ENCODE measurements around the gene PGBD5.

The PGBD5 gene

DNA sequence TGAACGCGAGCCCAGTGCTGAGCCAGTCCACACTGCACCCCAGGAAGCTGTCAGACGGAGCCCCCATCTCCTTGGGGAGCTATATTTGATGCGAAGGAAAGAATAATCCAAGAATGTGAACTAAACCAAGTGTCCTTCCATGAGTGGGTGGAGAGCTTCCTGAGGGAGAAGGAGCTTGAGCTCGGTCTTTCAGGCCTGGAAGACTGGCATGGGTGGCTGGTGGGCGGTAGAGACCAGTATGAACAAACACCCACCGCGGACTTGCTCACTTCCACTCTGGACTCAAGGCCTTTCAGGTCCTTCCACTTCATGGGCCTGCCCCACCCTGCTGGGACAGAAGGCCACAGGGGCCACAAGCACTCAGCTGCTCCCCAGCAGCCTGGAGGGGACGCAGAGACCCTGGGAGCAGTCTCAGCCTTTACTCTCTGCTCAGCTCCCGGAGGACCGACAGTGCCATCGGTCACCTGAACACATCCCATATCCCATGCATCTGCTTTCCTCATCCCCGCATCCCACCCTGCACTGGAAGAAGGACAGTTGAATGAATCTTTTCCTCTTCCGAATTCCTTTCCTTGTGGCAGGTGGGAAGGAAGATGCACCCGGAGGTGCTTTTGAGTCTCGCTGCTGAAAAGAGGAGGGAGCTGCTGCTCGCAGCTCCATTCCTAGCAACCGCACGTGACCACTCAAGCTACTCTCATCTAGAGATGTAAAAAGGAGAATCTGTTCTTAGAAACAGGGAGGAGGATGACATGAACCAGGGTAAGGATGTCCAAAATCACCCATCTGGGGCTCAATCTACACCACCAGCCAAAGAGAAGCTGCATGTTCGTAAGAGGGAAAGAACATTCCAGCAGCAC, 92.3 kb downstream of the PGBD5 start:
- H3K4me3 ChIP-seq (ENCODE audit: low read depth in 1 of 5, low read length in 5 of 5): no peak overlapping the region
- H3K36me3 ChIP-seq (ENCODE audit: control insufficient read depth in 5 of 5, insufficient read depth in 5 of 5, low read length in 5 of 5): no peaks in the 10 kb centered on the region
- peak overlapping the region in 1 of 5 donors; percentile 13 for H3K9ac ChIP-seq (ENCODE audit: low read length in 5 of 5)
- H3K4me1 ChIP-seq (ENCODE audit: control insufficient read depth in 5 of 5, insufficient read depth in 5 of 5, low read length in 5 of 5): peaks cover 0 to 2% (median 0%) of the 10 kb centered on the region in 5 donors
- no peaks in the 10 kb centered on the region for H3K9me3 ChIP-seq (ENCODE audit: control insufficient read depth in 5 of 5, low read length in 5 of 5)
- H3K27ac ChIP-seq (ENCODE audit: low read depth, low read length): no peak overlapping the region
- H3K27me3 ChIP-seq (ENCODE audit: control insufficient read depth in 5 of 5, insufficient read depth in 4 of 5, low read length in 5 of 5): peaks cover 0 to 6% (median 0%) of the 10 kb centered on the region in 5 donors

DNA sequence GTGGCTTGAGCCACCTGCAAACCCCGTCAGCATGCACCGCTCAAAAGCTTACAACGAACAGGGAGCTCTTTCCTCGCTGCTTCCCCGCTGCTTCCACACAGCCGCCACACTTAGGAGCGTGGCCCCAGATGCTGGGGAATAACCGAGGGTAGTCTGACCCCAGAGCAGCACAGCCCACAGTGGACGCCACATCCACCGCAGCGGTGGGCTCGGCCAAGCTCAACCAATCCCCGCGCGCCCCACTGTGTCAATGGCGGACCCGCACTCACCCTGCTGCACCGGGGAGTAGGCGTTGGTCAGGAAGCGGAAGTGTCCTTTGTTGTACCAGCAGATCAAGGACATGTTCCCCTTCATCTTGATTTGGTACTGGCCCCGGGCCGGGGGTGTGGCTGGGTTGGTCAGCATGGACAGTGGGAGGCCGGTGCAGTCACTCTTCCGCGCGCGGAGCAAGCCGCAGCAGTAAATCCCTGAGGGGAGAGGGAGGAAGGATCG, 93.5 kb downstream of the PGBD5 start:
- Histone ChIP-seq H3K9me3 (ENCODE audit: control insufficient read depth in 5 of 5, low read length in 5 of 5) (no peaks in the 10 kb centered on the region), H3K4me1 (ENCODE audit: control insufficient read depth in 5 of 5, insufficient read depth in 5 of 5, low read length in 5 of 5) (peaks cover 0 to 2% (median 2%) of the 10 kb centered on the region in 5 donors), H3K27ac (ENCODE audit: low read depth, low read length) (no peak overlapping the region), H3K4me3 (ENCODE audit: low read depth in 1 of 5, low read length in 5 of 5) (peak overlapping the region in 1 of 5 donors; percentile 4), H3K36me3 (ENCODE audit: control insufficient read depth in 5 of 5, insufficient read depth in 5 of 5, low read length in 5 of 5) (no peaks in the 10 kb centered on the region), H3K27me3 (ENCODE audit: control insufficient read depth in 5 of 5, insufficient read depth in 4 of 5, low read length in 5 of 5) (peaks cover 0 to 6% (median 0%) of the 10 kb centered on the region in 5 donors), H3K9ac (ENCODE audit: low read length in 5 of 5) (no peak overlapping the region)

DNA sequence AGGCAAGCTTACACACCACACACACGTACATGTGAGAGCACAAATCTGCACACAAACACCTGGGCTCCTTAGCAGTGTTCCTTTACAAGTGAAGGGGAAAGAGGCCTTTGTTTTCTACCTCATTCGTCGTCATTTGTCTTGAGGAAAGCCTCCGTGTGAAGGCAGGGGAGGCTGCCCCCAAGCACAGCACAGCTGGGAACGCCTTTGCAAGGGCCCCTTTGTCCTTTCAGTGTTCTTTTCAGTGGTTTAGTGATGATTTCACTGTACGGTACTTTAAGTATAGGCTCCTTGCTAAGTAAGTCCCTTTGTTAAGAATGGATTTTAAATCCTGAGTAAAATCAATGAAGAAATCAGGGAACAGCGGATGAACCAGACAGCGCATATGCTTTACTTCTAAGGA, 94.1 kb downstream of the PGBD5 start:
- peaks cover 0 to 8% (median 6%) of the 10 kb centered on the region in 5 donors for H3K4me1 ChIP-seq (ENCODE audit: control insufficient read depth in 5 of 5, insufficient read depth in 5 of 5, low read length in 5 of 5)
- H3K36me3 ChIP-seq (ENCODE audit: control insufficient read depth in 5 of 5, insufficient read depth in 5 of 5, low read length in 5 of 5): no peaks in the 10 kb centered on the region
- no peak overlapping the region for H3K27ac ChIP-seq (ENCODE audit: low read depth, low read length)
- no peaks in the 10 kb centered on the region for H3K9me3 ChIP-seq (ENCODE audit: control insufficient read depth in 5 of 5, low read length in 5 of 5)
- no peak overlapping the region for H3K9ac ChIP-seq (ENCODE audit: low read length in 5 of 5)
- peaks cover 0 to 6% (median 0%) of the 10 kb centered on the region in 5 donors for H3K27me3 ChIP-seq (ENCODE audit: control insufficient read depth in 5 of 5, insufficient read depth in 4 of 5, low read length in 5 of 5)
- no peak overlapping the region for H3K4me3 ChIP-seq (ENCODE audit: low read depth in 1 of 5, low read length in 5 of 5)

- no peak overlapping the region for H3K27ac ChIP-seq (ENCODE audit: low read depth, low read length)
- H3K9me3 ChIP-seq (ENCODE audit: control insufficient read depth in 5 of 5, low read length in 5 of 5): no peaks in the 10 kb centered on the region
- peaks cover 0 to 14% (median 12%) of the 10 kb centered on the region in 5 donors for H3K4me1 ChIP-seq (ENCODE audit: control insufficient read depth in 5 of 5, insufficient read depth in 5 of 5, low read length in 5 of 5)
- no peak overlapping the region for H3K4me3 ChIP-seq (ENCODE audit: low read depth in 1 of 5, low read length in 5 of 5)
- H3K9ac ChIP-seq (ENCODE audit: low read length in 5 of 5): no peak overlapping the region
- peaks cover 0 to 6% (median 0%) of the 10 kb centered on the region in 5 donors for H3K27me3 ChIP-seq (ENCODE audit: control insufficient read depth in 5 of 5, insufficient read depth in 4 of 5, low read length in 5 of 5)
- no peaks in the 10 kb centered on the region for H3K36me3 ChIP-seq (ENCODE audit: control insufficient read depth in 5 of 5, insufficient read depth in 5 of 5, low read length in 5 of 5)
Observed at GRCh38 chr1:230330157-230330556, 96.0 kb downstream of the PGBD5 start.

DNA sequence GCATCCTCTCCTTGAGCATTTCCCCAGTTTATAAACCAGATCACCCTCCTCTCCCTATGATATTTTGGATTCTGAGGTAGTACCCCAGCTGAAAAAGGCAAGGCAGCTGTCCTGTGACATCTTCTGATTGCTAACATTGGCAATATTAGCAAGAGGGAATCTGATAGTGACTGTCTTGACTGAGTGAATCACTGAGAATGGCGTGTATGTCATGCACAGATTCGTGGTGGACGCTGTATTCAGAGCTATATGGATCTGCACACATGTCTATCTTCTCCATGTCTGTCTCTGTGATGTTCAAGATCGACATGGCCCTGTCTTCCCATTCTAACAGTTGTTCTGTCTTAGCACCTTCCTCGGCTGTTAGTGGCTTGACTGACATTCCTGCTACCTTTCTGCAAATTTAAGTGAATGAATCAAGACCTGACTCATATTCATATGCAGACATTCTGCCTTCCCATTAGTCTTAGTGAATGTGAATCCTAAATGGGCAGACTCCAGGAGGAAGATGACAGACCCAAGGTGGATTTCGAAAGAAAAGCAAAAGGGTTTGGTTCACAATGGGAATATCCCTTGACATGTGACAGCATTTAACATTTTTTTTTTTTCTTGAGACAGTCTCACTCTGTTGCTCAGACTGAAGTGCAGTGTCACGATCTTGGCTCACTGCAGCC, 97.7 kb downstream of the PGBD5 start:
- Histone ChIP-seq H3K9me3 (ENCODE audit: control insufficient read depth in 5 of 5, low read length in 5 of 5) (no peaks in the 10 kb centered on the region), H3K9ac (ENCODE audit: low read length in 5 of 5) (no peak overlapping the region), H3K27ac (ENCODE audit: low read depth, low read length) (no peak overlapping the region)

GRCh38 chr1:230327892-230328284, 98.2 kb downstream of the PGBD5 start:
- no peak overlapping the region for H3K27ac ChIP-seq (ENCODE audit: low read depth, low read length)
- no peaks in the 10 kb centered on the region for H3K36me3 ChIP-seq (ENCODE audit: control insufficient read depth in 5 of 5, insufficient read depth in 5 of 5, low read length in 5 of 5)
- no peak overlapping the region for H3K4me3 ChIP-seq (ENCODE audit: low read depth in 1 of 5, low read length in 5 of 5)
- H3K9me3 ChIP-seq (ENCODE audit: control insufficient read depth in 5 of 5, low read length in 5 of 5): no peaks in the 10 kb centered on the region
- peaks cover 0 to under 1% (median 0%) of the 10 kb centered on the region in 5 donors for H3K27me3 ChIP-seq (ENCODE audit: control insufficient read depth in 5 of 5, insufficient read depth in 4 of 5, low read length in 5 of 5)
- H3K9ac ChIP-seq (ENCODE audit: low read length in 5 of 5): no peak overlapping the region
- peaks cover 0 to 14% (median 12%) of the 10 kb centered on the region in 5 donors for H3K4me1 ChIP-seq (ENCODE audit: control insufficient read depth in 5 of 5, insufficient read depth in 5 of 5, low read length in 5 of 5)

More for the DNA sequence above, 97.7 kb downstream of the PGBD5 start:
- H3K27me3 ChIP-seq (ENCODE audit: control insufficient read depth in 5 of 5, insufficient read depth in 4 of 5, low read length in 5 of 5): peaks cover 0 to 6% (median 0%) of the 10 kb centered on the region in 5 donors
- peaks cover 0 to 14% (median 12%) of the 10 kb centered on the region in 5 donors for H3K4me1 ChIP-seq (ENCODE audit: control insufficient read depth in 5 of 5, insufficient read depth in 5 of 5, low read length in 5 of 5)
- no peaks in the 10 kb centered on the region for H3K36me3 ChIP-seq (ENCODE audit: control insufficient read depth in 5 of 5, insufficient read depth in 5 of 5, low read length in 5 of 5)
- no peak overlapping the region for H3K4me3 ChIP-seq (ENCODE audit: low read depth in 1 of 5, low read length in 5 of 5)

- Histone ChIP-seq H3K36me3 (ENCODE audit: control insufficient read depth in 5 of 5, insufficient read depth in 5 of 5, low read length in 5 of 5) (no peaks in the 10 kb centered on the region), H3K27me3 (ENCODE audit: control insufficient read depth in 5 of 5, insufficient read depth in 4 of 5, low read length in 5 of 5) (no peaks in the 10 kb centered on the region), H3K4me1 (ENCODE audit: control insufficient read depth in 5 of 5, insufficient read depth in 5 of 5, low read length in 5 of 5) (peaks cover 0 to 14% (median 12%) of the 10 kb centered on the region in 5 donors), H3K27ac (ENCODE audit: low read depth, low read length) (no peak overlapping the region), H3K4me3 (ENCODE audit: low read depth in 1 of 5, low read length in 5 of 5) (no peak overlapping the region), H3K9ac (ENCODE audit: low read length in 5 of 5) (no peak overlapping the region), H3K9me3 (ENCODE audit: control insufficient read depth in 5 of 5, low read length in 5 of 5) (no peaks in the 10 kb centered on the region)
Observed at GRCh38 chr1:230326971-230327891, 98.9 kb downstream of the PGBD5 start.

DNA sequence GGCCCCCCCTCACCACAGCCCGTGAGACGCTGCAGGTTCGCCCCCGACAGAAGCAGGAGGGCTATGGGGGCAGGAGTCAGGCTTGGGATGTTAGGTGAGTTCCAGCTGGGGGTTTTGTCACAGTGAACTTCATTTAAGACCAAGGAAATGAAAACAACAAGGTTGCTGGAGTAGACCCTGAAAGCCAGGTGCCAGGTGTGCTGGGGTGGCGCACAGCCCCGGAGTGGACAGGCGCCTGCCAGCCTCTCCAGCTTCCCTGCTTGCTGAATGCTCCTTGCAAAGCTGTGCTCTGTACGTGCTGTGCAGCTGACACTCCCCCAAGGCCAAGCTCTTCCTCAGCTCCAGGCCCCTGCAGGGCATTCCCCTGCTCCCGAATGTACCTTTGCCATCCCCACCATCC, 102.4 kb downstream of the PGBD5 start:
- no peaks in the 10 kb centered on the region for H3K9me3 ChIP-seq (ENCODE audit: control insufficient read depth in 5 of 5, low read length in 5 of 5)
- no peaks in the 10 kb centered on the region for H3K27me3 ChIP-seq (ENCODE audit: control insufficient read depth in 5 of 5, insufficient read depth in 4 of 5, low read length in 5 of 5)
- no peak overlapping the region for H3K9ac ChIP-seq (ENCODE audit: low read length in 5 of 5)
- no peaks in the 10 kb centered on the region for H3K36me3 ChIP-seq (ENCODE audit: control insufficient read depth in 5 of 5, insufficient read depth in 5 of 5, low read length in 5 of 5)
- H3K27ac ChIP-seq (ENCODE audit: low read depth, low read length): no peak overlapping the region
- H3K4me1 ChIP-seq (ENCODE audit: control insufficient read depth in 5 of 5, insufficient read depth in 5 of 5, low read length in 5 of 5): peaks cover 0 to 33% (median 21%) of the 10 kb centered on the region in 5 donors
- no peak overlapping the region for H3K4me3 ChIP-seq (ENCODE audit: low read depth in 1 of 5, low read length in 5 of 5)

GRCh38 chr1:230322967-230323547, 103.1 kb downstream of the PGBD5 start:
- H3K36me3 ChIP-seq (ENCODE audit: control insufficient read depth in 5 of 5, insufficient read depth in 5 of 5, low read length in 5 of 5): no peaks in the 10 kb centered on the region
- H3K9ac ChIP-seq (ENCODE audit: low read length in 5 of 5): no peak overlapping the region
- H3K4me3 ChIP-seq (ENCODE audit: low read depth in 1 of 5, low read length in 5 of 5): no peak overlapping the region
- peaks cover 0 to 4% (median 0%) of the 10 kb centered on the region in 5 donors for H3K27me3 ChIP-seq (ENCODE audit: control insufficient read depth in 5 of 5, insufficient read depth in 4 of 5, low read length in 5 of 5)
- H3K27ac ChIP-seq (ENCODE audit: low read depth, low read length): no peak overlapping the region
- H3K9me3 ChIP-seq (ENCODE audit: control insufficient read depth in 5 of 5, low read length in 5 of 5): no peaks in the 10 kb centered on the region
- H3K4me1 ChIP-seq (ENCODE audit: control insufficient read depth in 5 of 5, insufficient read depth in 5 of 5, low read length in 5 of 5): peaks cover 0 to 33% (median 21%) of the 10 kb centered on the region in 5 donors

Measured in subcutaneous abdominal adipose tissue (tissue), 5 donors.